Measurements from ENCODE around the gene PRRT1.

DNA sequence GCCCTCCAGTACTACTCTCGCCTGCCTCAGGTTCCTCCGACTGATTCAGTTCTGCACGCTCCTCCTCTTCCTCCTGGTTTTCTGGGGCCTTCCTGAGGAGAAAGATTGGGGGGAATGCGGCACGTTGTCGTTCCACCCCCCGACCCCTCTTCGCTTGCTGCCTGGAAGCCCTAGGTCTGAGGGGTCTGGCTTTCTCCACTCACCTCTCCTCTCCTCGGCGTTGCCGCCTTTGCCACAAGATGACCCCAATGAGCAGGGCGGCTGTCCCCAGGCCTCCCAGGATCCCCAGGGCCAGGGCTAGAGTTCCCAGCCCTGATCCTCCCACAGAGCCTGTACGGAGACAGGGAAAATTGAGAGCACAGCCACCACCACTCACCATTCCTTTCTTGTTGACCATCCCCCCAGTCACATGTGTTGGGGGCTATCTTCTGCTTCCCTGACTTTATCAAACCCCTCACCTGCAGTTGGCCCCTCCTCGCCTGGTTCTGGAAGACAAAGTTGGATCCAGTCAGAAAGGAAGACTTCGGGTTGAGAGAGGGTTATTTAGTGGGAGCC lies 29.5 kb upstream of the PRRT1 start:
- TF ChIP-seq CTCF (IDR thresholded peaks at IDR 0.05) (no peak), POLR2A (IDR thresholded peaks at IDR 0.05) (no peak)

Data from thyroid gland (tissue), 4 donors.